Parathyroid adenoma (tissue), 2 donors: ENCODE measurements around the gene HNRNPA1.
"Not testable (repeated sequence)": the region's sequence is repeated elsewhere in the genome, so short reads cannot be mapped to it uniquely, and the experiment has no call there.

Experiments
- H2AFZ ChIP-seq: fragments of 300-600 bp; sonication (generic); one replicate; pipeline ENCODE4 v1.7.0; 2017; ENCODE audit warnings: antibody characterized with exemption, mild to moderate bottlenecking
- H3K27ac ChIP-seq: fragments of 300-600 bp; sonication (generic); one replicate; pipeline ENCODE4 v1.7.0; 2017
- H3K27me3 ChIP-seq: fragments of 300-600 bp; sonication (generic); one replicate; pipeline ENCODE4 v1.7.0; 2017; ENCODE audit warnings: low read length; ENCODE audit not compliant: control insufficient read depth, insufficient read depth
- H3K36me3 ChIP-seq: fragments of 300-600 bp; sonication (generic); one replicate; pipeline ENCODE4 v1.7.0; 2017; ENCODE audit warnings: low read length; ENCODE audit not compliant: control insufficient read depth, insufficient read depth
- H3K4me1 ChIP-seq: fragments of 300-600 bp; sonication (generic); one replicate; pipeline ENCODE4 v1.7.0; 2017; ENCODE audit warnings: control low read depth
- H3K4me2 ChIP-seq: fragments of 300-600 bp; sonication (generic); one replicate; pipeline ENCODE4 v1.7.0; 2017; ENCODE audit warnings: low read length
- H3K4me3 ChIP-seq: fragments of 300-600 bp; sonication (generic); one replicate; pipeline ENCODE4 v1.7.0; 2017; ENCODE audit warnings: low read depth, low read length
- H3K79me2 ChIP-seq: fragments of 300-600 bp; sonication (generic); one replicate; pipeline ENCODE4 v1.7.0; 2017; ENCODE audit warnings: control low read depth
- H3K9ac ChIP-seq: fragments of 300-600 bp; sonication (generic); one replicate; pipeline ENCODE4 v1.7.0; 2017; ENCODE audit warnings: mild to moderate bottlenecking
- H3K9me3 ChIP-seq: fragments of 300-600 bp; sonication (generic); one replicate; pipeline ENCODE4 v1.7.0; 2017; ENCODE audit warnings: low read length; ENCODE audit not compliant: control insufficient read depth
- CTCF ChIP-seq: fragments of 300-600 bp; sonication (generic); IDR thresholded peaks from one replicate; pipeline ENCODE4 v1.7.0; 2017; ENCODE audit warnings: antibody characterized with exemption, mild to moderate bottlenecking
- donor health status: primary hyperparathyroidism.

Gene HNRNPA1

GRCh38 chr12:54282949-54283593 is 2.5 kb downstream of the HNRNPA1 start:
- Histone ChIP-seq H3K36me3 (no peaks in the 10 kb centered on the region), H3K9ac (no peak overlapping the region), H3K27me3 (no peaks in the 10 kb centered on the region), H3K4me2 (peak overlapping the region; percentile 6), H3K27ac (no peak overlapping the region), H3K4me1 (peaks cover 23% of the 10 kb centered on the region), H2AFZ (no peak overlapping the region), H3K79me2 (peaks cover 15% of the 10 kb centered on the region), H3K4me3 (no peak overlapping the region), H3K9me3 (no peaks in the 10 kb centered on the region)
- TF ChIP-seq CTCF: no peak

GRCh38 chr12:54284070-54284780 is 3.7 kb downstream of the HNRNPA1 start:
- Histone ChIP-seq H3K79me2 (peaks cover 14% of the 10 kb centered on the region), H3K4me1 (peaks cover 19% of the 10 kb centered on the region)
- H3K9me3 ChIP-seq, H3K9ac ChIP-seq, H3K4me3 ChIP-seq, H3K4me2 ChIP-seq, H3K36me3 ChIP-seq, H3K27ac ChIP-seq, H3K27me3 ChIP-seq, H2AFZ ChIP-seq: not testable (repeated sequence)

- no peak overlapping the region for H2AFZ ChIP-seq
- H3K9me3 ChIP-seq: no peaks in the 10 kb centered on the region
- no peak overlapping the region for H3K4me2 ChIP-seq
- peak overlapping the region; percentile 18 for H3K4me3 ChIP-seq
- peaks cover 19% of the 10 kb centered on the region for H3K4me1 ChIP-seq
- H3K9ac ChIP-seq: no peak overlapping the region
- peaks cover 14% of the 10 kb centered on the region for H3K79me2 ChIP-seq
- TF ChIP-seq CTCF: peak; percentile 27
- no peaks in the 10 kb centered on the region for H3K27me3 ChIP-seq
- no peak overlapping the region for H3K27ac ChIP-seq
- H3K36me3 ChIP-seq: no peaks in the 10 kb centered on the region
These were observed 4.9 kb downstream of the HNRNPA1 start for GRCh38 chr12:54285150-54286041.

- Histone ChIP-seq H3K9me3 (no peaks in the 10 kb centered on the region), H3K36me3 (no peaks in the 10 kb centered on the region), H3K4me2 (no peak overlapping the region), H3K4me3 (no peak overlapping the region), H2AFZ (no peak overlapping the region), H3K27ac (no peak overlapping the region), H3K79me2 (peaks cover 7% of the 10 kb centered on the region), H3K9ac (no peak overlapping the region), H3K27me3 (no peaks in the 10 kb centered on the region), H3K4me1 (peaks cover 19% of the 10 kb centered on the region)
- no peak for TF ChIP-seq CTCF
These were observed 5.8 kb downstream of the HNRNPA1 start for GRCh38 chr12:54286042-54287030.
